Measurements from ENCODE around the gene ANKRD36B.
"Not testable (repeated sequence)": the region's sequence is repeated elsewhere in the genome, so short reads cannot be mapped to it uniquely, and the experiment has no call there.

Gene ANKRD36B

DNA sequence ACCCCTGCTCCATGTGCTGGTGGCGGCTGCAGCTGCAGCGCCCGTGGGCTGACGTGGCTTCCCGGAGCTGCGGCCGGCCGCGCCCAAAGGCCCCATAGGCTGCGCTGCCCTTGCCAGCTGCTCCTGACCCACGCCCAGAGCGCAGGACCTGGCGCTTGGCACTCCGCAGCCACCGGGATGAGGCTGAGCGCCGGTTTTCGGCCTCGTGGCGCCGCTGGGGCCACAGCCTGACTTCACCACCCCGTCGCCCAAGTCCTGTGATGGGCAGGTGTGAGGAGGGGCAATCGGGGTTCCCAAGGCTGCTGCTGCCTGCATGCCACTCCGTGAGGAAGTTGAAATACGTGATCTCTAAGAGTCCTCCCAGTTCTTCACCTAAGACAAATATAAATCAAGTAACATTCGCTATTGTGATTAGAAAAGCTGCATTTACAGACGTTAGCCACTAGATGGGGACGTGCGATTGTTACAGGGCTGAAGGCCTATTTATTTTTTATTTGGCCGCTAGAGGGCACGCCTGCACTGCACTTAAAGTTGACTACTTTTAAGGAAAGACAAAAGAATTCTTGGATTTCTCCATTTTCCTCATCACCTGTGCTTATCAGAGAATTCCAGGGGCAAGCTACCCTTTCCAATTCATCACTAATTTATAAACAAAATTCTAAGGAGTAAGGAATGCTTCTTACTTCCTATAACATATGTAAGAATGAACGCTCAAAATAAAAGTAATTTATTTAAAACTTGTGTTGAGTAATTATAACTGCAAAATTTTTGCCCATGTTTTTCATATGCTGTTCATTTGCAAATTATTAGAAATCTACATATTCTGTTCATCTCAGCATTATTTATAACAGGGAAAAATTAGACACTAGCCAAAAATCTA, 1.1 kb upstream of the ANKRD36B start:
- DNase-seq (ENCODE audit: extremely low read depth, low read depth): peak; percentile 69
- peak; percentile 80 for TF ChIP-seq CTCF (IDR thresholded peaks at IDR 0.05; ENCODE audit: low read depth, low read length, missing control alignments)
- H3K4me3 ChIP-seq (replicated peaks; ENCODE audit: low read depth, low read length): peak overlapping the region; percentile 51

GRCh38 chr2:97589257-97589597, 450 bp downstream of the ANKRD36B start:
- not testable (repeated sequence) for DNase-seq (ENCODE audit: extremely low read depth, low read depth)
- peak overlapping the region; percentile 57 for H3K4me3 ChIP-seq (replicated peaks; ENCODE audit: low read depth, low read length)

- not testable (repeated sequence) for DNase-seq (ENCODE audit: extremely low read depth, low read depth); H3K4me3 ChIP-seq (replicated peaks; ENCODE audit: low read depth, low read length)
Observed at GRCh38 chr2:97565674-97566073, 24.0 kb downstream of the ANKRD36B start.

GRCh38 chr2:97552406-97552805, 37.3 kb downstream of the ANKRD36B start:
- not testable (repeated sequence) for DNase-seq (ENCODE audit: extremely low read depth, low read depth); H3K4me3 ChIP-seq (replicated peaks; ENCODE audit: low read depth, low read length)

- not testable (repeated sequence) for DNase-seq (ENCODE audit: extremely low read depth, low read depth); H3K4me3 ChIP-seq (replicated peaks; ENCODE audit: low read depth, low read length)
Observed at GRCh38 chr2:97550498-97550897, 39.2 kb downstream of the ANKRD36B start.

DNA sequence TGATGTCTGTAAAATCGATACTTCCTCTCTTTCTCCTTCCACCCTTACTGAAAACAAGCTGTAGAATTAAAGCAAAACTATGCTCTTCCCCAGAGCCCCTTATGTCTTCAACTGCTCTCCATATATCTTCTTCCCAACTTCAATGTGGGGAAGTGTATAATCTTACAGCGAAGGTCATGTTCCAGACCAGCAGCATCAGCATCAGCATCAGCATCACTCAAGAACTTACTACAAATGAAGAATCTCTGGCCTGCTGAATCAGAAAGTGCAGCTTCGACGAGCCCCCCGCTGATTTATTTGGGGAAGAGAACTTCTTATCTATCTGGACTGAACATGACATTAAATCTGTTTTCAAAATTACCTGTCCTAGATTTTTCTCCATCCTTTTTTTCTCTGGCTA, 40.6 kb downstream of the ANKRD36B start:
- DNase-seq (ENCODE audit: extremely low read depth, low read depth); H3K4me3 ChIP-seq (replicated peaks; ENCODE audit: low read depth, low read length): not testable (repeated sequence)

GRCh38 chr2:97548536-97548935, 41.1 kb downstream of the ANKRD36B start:
- not testable (repeated sequence) for H3K4me3 ChIP-seq (replicated peaks; ENCODE audit: low read depth, low read length); DNase-seq (ENCODE audit: extremely low read depth, low read depth)

DNA sequence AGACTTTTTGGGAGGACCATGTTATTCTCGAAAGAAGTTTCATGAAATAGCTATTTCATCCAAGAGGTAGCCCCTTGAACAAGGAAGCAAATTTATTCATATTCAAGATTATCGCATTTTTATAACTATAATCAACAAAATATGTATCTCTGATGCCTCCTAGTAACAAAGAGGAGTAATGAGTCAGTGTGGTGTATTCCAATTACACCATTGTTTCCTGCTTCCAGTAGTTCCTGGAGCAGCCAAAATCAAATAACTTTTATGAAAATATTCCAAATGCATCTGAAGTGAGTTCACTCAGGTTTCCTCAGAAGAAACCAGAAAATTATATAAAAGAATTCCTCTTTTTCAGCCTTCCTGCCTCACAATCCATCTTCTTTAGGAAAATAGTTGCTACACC, 43.0 kb downstream of the ANKRD36B start:
- DNase-seq (ENCODE audit: extremely low read depth, low read depth): no peak
- no peak overlapping the region for H3K4me3 ChIP-seq (replicated peaks; ENCODE audit: low read depth, low read length)
- no peak for TF ChIP-seq CTCF (IDR thresholded peaks at IDR 0.05; ENCODE audit: low read depth, low read length, missing control alignments)

DNA sequence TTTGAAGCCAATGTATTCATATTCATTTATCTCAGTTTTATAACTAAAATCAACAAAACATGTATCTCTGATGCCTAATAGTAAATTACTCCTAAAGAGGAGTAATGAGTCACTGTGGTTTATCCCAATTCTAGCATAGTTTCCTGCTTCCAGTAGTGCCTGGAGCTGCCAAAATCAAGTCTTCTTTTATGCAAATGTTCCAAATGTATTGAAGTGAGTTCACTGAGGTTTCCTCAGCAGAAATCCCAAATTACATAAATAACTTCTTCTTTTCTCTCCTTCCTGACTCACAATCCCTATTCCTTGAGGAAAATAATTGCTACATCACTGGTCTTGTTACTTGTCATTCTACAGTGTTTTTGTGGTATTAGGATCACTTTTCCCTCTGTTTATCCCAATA, 44.8 kb downstream of the ANKRD36B start:
- H3K4me3 ChIP-seq (replicated peaks; ENCODE audit: low read depth, low read length); DNase-seq (ENCODE audit: extremely low read depth, low read depth): not testable (repeated sequence)

GRCh38 chr2:97525904-97526303, 63.8 kb downstream of the ANKRD36B start:
- not testable (repeated sequence) for DNase-seq (ENCODE audit: extremely low read depth, low read depth); H3K4me3 ChIP-seq (replicated peaks; ENCODE audit: low read depth, low read length)

GRCh38 chr2:97523816-97524215, 65.9 kb downstream of the ANKRD36B start:
- not testable (repeated sequence) for DNase-seq (ENCODE audit: extremely low read depth, low read depth); H3K4me3 ChIP-seq (replicated peaks; ENCODE audit: low read depth, low read length)

- H3K4me3 ChIP-seq (replicated peaks; ENCODE audit: low read depth, low read length); DNase-seq (ENCODE audit: extremely low read depth, low read depth): not testable (repeated sequence)
Observed at GRCh38 chr2:97522916-97523555, 66.6 kb downstream of the ANKRD36B start.

DNA sequence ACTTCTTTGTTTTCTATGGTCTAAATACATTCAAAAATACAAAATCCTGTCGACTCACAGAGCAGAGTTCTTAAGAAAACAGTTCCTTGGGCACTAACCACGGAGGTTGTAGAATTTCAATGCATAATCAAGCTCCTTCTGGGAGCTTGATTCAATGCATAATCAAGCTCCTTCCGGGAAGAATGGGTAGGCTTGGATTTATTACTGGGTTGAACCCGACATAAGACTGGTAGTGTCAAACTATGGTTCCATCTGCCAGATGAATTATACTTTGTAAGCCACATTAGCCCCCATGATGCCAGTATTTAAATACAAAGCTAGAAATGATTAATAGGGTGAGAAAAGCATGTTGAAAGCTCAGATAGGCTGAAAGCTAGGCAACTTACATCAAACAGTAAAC, 94.0 kb downstream of the ANKRD36B start:
- H3K4me3 ChIP-seq (replicated peaks; ENCODE audit: low read depth, low read length); DNase-seq (ENCODE audit: extremely low read depth, low read depth): not testable (repeated sequence)

- not testable (repeated sequence) for DNase-seq (ENCODE audit: extremely low read depth, low read depth); H3K4me3 ChIP-seq (replicated peaks; ENCODE audit: low read depth, low read length)
Observed at GRCh38 chr2:97490141-97490540, 99.5 kb downstream of the ANKRD36B start.

Data from HFF-Myc (cell line).